C4-2B (cell line): Measurements from ENCODE around the gene WDR53.

Experiments
- CTCF ChIP-seq: fragments of 450-650 bp; conservative IDR thresholded peaks from 2 replicates; pipeline ENCODE4 v1.5.1; 2017; ENCODE audit warnings: mild to moderate bottlenecking
- ZFX ChIP-seq: fragments of 450-650 bp; IDR thresholded peaks from 2 replicates; pipeline ENCODE4 v1.6.1; 2017

GRCh38 chr3:196513697-196514349 is 54.5 kb downstream of the WDR53 start:
- TF ChIP-seq CTCF (no peak), ZFX (no peak)
